ENCODE measurements around the gene TMEM72. TPM values are rescaled to one million over a fixed set of nuclear protein-coding genes. Genes with fewer than 3 reads are reported as not detected.

The TMEM72 gene
- total RNA-seq, 1 donor, result not detected

DNA sequence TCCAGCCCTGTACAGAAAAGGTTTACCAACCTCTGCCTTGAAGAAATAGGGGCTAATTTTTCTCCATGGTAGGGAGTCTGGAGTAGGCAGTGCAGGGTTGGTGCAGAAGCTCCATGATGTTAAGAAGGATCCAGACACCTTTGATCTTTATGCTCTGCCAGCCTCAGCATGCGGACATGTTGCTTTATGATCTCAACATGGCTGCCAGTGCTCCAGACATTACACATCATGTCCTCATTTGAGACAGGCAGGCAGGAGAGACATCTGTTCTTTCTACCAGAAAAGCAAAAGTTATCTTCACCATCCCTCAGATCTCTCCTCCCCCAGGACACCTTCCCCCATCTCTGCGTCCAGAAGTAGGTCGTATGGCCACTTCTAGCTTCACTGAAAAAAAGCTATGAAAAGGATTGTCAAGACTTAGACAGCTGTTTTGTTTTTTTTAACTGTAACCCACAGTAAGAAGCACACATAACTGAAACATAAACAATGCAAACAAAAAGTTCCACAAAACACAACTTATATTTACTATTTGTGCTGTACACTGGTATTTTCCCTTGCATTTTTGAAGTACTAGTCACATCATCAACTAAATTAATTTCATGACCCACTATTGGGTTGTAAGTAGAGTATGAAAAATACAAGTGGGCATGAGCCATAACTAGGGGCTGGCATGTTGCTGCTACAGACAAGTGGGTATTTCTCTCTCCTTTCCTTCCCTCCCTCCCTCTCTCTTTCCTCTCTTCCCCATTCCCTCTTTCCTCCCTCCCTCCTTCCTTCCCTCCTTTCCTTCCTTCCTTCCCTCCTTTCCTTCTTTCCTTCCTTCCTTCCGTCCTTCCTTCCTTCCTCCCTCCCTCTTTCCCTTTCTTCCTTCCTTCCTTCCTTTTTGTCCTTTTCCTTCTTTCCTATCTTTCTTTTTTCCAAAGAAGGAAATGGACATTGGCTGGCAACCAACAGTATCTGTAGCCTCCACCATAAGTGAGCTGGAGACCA lies 45.9 kb downstream of the TMEM72 start:
- Histone ChIP-seq H3K27ac (ENCODE audit: low read depth, low read length) (no peak overlapping the region), H3K4me1 (ENCODE audit: insufficient read depth, low read length) (peaks cover 25% of the 10 kb centered on the region), H3K27me3 (ENCODE audit: insufficient read depth, low read length) (no peaks in the 10 kb centered on the region), H3K9me3 (ENCODE audit: low read depth, low read length) (no peaks in the 10 kb centered on the region), H3K36me3 (ENCODE audit: insufficient read depth, low read length) (peaks cover 7% of the 10 kb centered on the region), H3K79me2 (ENCODE audit: insufficient read depth, low read length) (peaks cover 4% of the 10 kb centered on the region), H2AFZ (ENCODE audit: low read length) (no peak overlapping the region), H3K4me2 (ENCODE audit: insufficient read depth, low read length) (no peak overlapping the region), H4K20me1 (ENCODE audit: insufficient read depth, low read length) (no peaks in the 10 kb centered on the region), H3K4me3 (ENCODE audit: insufficient read depth, low read length) (no peak overlapping the region)
- DNase-seq (ENCODE audit: insufficient read length, low spot score, missing footprints), result peak; percentile 21
- TF ChIP-seq, protein P1, sequence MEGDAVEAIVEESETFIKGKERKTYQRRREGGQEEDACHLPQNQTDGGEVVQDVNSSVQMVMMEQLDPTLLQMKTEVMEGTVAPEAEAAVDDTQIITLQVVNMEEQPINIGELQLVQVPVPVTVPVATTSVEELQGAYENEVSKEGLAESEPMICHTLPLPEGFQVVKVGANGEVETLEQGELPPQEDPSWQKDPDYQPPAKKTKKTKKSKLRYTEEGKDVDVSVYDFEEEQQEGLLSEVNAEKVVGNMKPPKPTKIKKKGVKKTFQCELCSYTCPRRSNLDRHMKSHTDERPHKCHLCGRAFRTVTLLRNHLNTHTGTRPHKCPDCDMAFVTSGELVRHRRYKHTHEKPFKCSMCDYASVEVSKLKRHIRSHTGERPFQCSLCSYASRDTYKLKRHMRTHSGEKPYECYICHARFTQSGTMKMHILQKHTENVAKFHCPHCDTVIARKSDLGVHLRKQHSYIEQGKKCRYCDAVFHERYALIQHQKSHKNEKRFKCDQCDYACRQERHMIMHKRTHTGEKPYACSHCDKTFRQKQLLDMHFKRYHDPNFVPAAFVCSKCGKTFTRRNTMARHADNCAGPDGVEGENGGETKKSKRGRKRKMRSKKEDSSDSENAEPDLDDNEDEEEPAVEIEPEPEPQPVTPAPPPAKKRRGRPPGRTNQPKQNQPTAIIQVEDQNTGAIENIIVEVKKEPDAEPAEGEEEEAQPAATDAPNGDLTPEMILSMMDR (IDR thresholded peaks at IDR 0.05; ENCODE audit: extremely low read depth, low read depth, low read length), result no peak

DNA sequence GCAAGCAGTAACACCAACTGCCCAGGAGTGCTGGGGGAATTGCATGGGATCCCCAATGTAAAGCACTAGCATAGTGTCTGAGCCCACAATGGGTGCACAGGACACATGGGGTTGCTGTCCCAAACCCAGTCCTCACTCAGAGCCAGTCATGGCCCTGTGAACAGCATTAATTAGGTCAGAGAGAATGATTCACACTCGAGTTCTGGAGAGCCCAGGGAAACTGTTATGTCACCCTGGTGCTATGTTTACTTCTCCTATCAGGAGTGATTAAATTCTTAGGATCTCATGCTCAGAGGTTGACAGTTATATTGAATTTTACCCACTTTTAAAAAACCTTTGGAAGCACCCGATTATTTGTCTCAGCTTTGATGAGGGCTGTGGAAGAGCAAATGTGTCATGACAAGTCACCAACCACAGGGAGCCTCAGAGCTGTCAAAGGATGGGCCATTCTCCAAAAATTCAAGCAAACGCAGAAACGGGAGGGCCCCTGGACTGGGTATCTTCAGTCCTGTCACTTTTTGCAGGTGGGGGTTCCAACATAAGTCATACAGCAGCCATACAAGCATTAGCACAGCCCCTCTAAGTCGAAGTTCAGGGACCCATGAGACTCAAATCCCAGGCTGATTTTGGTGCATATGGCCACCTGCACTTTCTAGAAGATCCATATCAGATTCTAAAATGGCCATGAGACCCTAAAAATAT lies 47.2 kb downstream of the TMEM72 start:
- peak overlapping the region; percentile 64 for H3K27ac ChIP-seq (ENCODE audit: low read depth, low read length)
- peak overlapping the region; percentile 95 for H3K4me2 ChIP-seq (ENCODE audit: insufficient read depth, low read length)
- H3K9me3 ChIP-seq (ENCODE audit: low read depth, low read length), result no peaks in the 10 kb centered on the region
- peaks cover 23% of the 10 kb centered on the region for H3K4me1 ChIP-seq (ENCODE audit: insufficient read depth, low read length)
- no peaks in the 10 kb centered on the region for H3K27me3 ChIP-seq (ENCODE audit: insufficient read depth, low read length)
- H3K79me2 ChIP-seq (ENCODE audit: insufficient read depth, low read length), result peaks cover 4% of the 10 kb centered on the region
- H4K20me1 ChIP-seq (ENCODE audit: insufficient read depth, low read length), result no peaks in the 10 kb centered on the region
- H2AFZ ChIP-seq (ENCODE audit: low read length), result no peak overlapping the region
- peaks cover 7% of the 10 kb centered on the region for H3K36me3 ChIP-seq (ENCODE audit: insufficient read depth, low read length)
- peak overlapping the region; percentile 89 for H3K4me3 ChIP-seq (ENCODE audit: insufficient read depth, low read length)
- peak; percentile 93 for DNase-seq (ENCODE audit: insufficient read length, low spot score, missing footprints)
- TF ChIP-seq, protein P1 (IDR thresholded peaks at IDR 0.05; ENCODE audit: extremely low read depth, low read depth, low read length), result no peak

DNA sequence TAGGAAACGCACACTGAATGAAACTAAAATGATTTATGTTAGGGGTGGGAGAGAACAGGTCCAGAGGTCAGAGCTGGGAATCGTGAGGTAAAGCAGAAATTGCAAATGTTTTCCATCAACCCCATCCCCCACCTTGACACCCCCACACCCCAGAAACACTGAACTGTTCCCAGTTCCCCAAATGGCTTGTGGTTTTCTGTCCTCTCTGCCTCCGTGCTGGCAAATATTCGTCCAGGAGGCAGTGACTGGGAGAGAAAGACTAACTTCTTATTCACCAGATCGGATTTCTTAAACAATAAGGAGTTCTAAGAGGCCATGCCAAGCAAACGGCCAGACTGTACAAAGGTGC lies 47.7 kb downstream of the TMEM72 start:
- peaks cover 7% of the 10 kb centered on the region for H3K36me3 ChIP-seq (ENCODE audit: insufficient read depth, low read length)
- H4K20me1 ChIP-seq (ENCODE audit: insufficient read depth, low read length), result no peaks in the 10 kb centered on the region
- H2AFZ ChIP-seq (ENCODE audit: low read length), result peak overlapping the region; percentile 81
- peak overlapping the region; percentile 89 for H3K4me3 ChIP-seq (ENCODE audit: insufficient read depth, low read length)
- TF ChIP-seq, protein P1 (IDR thresholded peaks at IDR 0.05; ENCODE audit: extremely low read depth, low read depth, low read length), result no peak
- DNase-seq (ENCODE audit: insufficient read length, low spot score, missing footprints), result no peak
- no peaks in the 10 kb centered on the region for H3K9me3 ChIP-seq (ENCODE audit: low read depth, low read length)
- H3K27ac ChIP-seq (ENCODE audit: low read depth, low read length), result peak overlapping the region; percentile 64
- peak overlapping the region; percentile 95 for H3K4me2 ChIP-seq (ENCODE audit: insufficient read depth, low read length)
- H3K4me1 ChIP-seq (ENCODE audit: insufficient read depth, low read length), result peaks cover 23% of the 10 kb centered on the region
- peaks cover 4% of the 10 kb centered on the region for H3K79me2 ChIP-seq (ENCODE audit: insufficient read depth, low read length)
- no peaks in the 10 kb centered on the region for H3K27me3 ChIP-seq (ENCODE audit: insufficient read depth, low read length)

Measured in osteoblast (primary cell).